Camera-type eye (tissue), 1 donor: ENCODE measurements around the gene FAM174C. TPM values are rescaled to one million over a fixed set of nuclear protein-coding genes. Genes with fewer than 3 reads are reported as not detected.

Experiments used
- total RNA-seq: library from RNA; depleted of rRNA; stranded (reverse); fragments of >200 nt; gene quantifications from one replicate; pipeline ENCODE4 v1.2.3, GENCODE V29; 2014

Gene FAM174C
- total RNA-seq: 14.2 TPM

GRCh38 chr19:1275260-1275975 lies at the start of gene FAM174C:
Gene FAM174C, plus strand, starts transcription at chr19:1275530. Its CDS starts 20 bp downstream, at chr19:1275550.

DNA sequence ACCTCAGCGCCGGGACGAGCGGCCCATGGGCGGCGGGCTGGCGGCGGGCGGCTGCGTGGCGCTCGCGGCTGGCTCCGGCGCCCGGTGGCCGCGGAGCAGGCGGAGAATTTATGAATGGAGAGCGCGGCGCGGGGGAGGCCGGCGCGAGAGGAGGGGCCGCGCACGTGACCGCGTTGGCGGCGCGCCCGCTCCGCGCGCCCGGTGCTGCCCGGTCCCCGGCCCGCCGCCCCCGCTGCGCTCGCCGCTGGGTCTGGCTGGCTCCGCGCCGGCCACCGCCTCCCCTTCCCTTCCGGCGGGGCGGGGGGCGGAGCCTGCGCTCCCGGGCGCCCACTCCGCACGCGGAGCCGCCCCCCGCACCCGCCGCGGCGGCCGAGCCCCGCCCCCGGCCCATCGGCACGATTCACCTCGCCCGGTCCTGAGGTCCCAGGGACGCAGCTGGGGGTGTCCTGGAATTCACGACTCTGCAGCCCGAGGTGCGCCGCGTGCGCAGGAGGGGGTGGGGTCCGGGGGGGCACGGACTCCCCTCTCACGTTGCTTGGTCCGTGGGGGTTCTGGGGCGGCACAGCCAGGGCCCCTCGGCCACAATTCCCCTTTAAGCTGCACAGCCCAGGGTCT lies 37.5 kb upstream of the FAM174C start, which contains the start of gene CBARP:
TSS of gene CBARP (minus strand) at position 252 of the 615 bp plus-strand sequence. CDS start 1,905 bp downstream, outside the sequence.

GRCh38 chr19:1241417-1242095 lies 33.8 kb upstream of the FAM174C start, which contains the start of gene ATP5F1D:
Gene ATP5F1D, plus strand, starts transcription at chr19:1241751. Its CDS starts 100 bp downstream, at chr19:1241851.

GRCh38 chr19:1248139-1248785 lies 27.1 kb upstream of the FAM174C start, which contains the start of gene MIDN:
Gene MIDN, plus strand, starts transcription at chr19:1248583. Its CDS starts 1,714 bp downstream, at chr19:1250297.

GRCh38 chr19:1269065-1269477 lies 6.3 kb upstream of the FAM174C start, which contains the start of gene CIRBP:
Gene CIRBP, plus strand, starts transcription at chr19:1269332. Its CDS starts 1,602 bp downstream, at chr19:1270934.

DNA sequence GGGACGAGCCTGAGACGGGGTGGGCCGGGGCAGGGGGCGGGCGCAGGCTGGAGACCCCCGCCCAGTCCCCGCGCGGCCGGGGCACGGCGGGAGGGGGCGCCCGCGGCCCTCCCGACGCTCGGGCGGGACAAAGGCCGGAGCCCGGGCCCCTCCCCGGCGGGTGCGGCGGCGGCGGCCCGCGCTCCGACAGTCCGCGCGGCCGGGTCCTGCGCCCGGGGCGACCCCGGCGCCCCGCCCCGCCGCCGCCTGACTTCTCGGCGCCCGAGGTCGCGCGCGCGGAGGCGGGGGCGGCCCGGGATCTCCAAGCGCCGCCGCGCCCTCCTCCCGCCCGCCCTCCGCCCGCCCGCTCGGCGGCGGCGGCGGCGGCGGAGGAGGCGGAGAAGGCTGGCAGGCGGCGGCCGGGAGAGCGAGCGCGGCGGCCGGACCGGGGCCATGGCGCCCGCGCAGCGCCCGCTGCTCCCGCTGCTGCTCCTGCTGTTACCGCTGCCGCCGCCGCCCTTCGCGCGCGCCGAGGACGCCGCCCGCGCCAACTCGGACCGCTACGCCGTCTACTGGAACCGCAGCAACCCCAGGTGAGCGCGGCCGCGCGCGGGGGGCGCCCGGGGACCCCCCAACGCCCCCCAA lies 10.5 kb downstream of the FAM174C start, which contains the start of gene EFNA2:
TSS of gene EFNA2 (plus strand) at position 137 of the 624 bp plus-strand sequence. CDS start at position 433, 296 bp downstream.

Other genes starting within 250 kb of the FAM174C start
- 60.9 TPM for gene CNN2, start 248.9 kb upstream of the FAM174C start, total RNA-seq
- 84.4 TPM for gene ABCA7, start 235.4 kb upstream of the FAM174C start, total RNA-seq
- gene ARHGAP45, start 208.4 kb upstream of the FAM174C start, total RNA-seq: 11.5 TPM
- 101 TPM for gene POLR2E, start 180.2 kb upstream of the FAM174C start, total RNA-seq
- gene GPX4, start 171.5 kb upstream of the FAM174C start, total RNA-seq: 157 TPM
- 17.3 TPM for gene SBNO2, start 101.3 kb upstream of the FAM174C start, total RNA-seq
- 58.2 TPM for gene STK11, start 69.8 kb upstream of the FAM174C start, total RNA-seq
- gene CBARP, start 37.5 kb upstream of the FAM174C start, total RNA-seq: 6.2 TPM
- gene ATP5F1D, start 33.8 kb upstream of the FAM174C start, total RNA-seq: 30.1 TPM
- 48.5 TPM for gene MIDN, start 26.9 kb upstream of the FAM174C start, total RNA-seq
- 961 TPM for gene CIRBP, start 6.2 kb upstream of the FAM174C start, total RNA-seq
- 12.1 TPM for gene EFNA2, start 10.3 kb downstream of the FAM174C start, total RNA-seq
- gene NDUFS7, start 108.4 kb downstream of the FAM174C start, total RNA-seq: 69.5 TPM
- 26.2 TPM for gene GAMT, start 126.0 kb downstream of the FAM174C start, total RNA-seq
- 45.7 TPM for gene DAZAP1, start 132.1 kb downstream of the FAM174C start, total RNA-seq
- 926 TPM for gene RPS15, start 162.9 kb downstream of the FAM174C start, total RNA-seq
- 112 TPM for gene APC2, start 174.6 kb downstream of the FAM174C start, total RNA-seq
- 30.6 TPM for gene C19orf25, start 203.7 kb downstream of the FAM174C start, total RNA-seq
- 8.0 TPM for gene PCSK4, start 214.8 kb downstream of the FAM174C start, total RNA-seq
- gene REEP6, start 215.7 kb downstream of the FAM174C start, total RNA-seq: 20.6 TPM
- 5.2 TPM for gene ADAMTSL5, start 237.5 kb downstream of the FAM174C start, total RNA-seq
- gene PLK5, start 248.5 kb downstream of the FAM174C start, total RNA-seq: 0.16 TPM